Left lung (tissue), 10 donors: Measurements from ENCODE around the gene NPY2R. TPM values are rescaled to one million over a fixed set of nuclear protein-coding genes. Genes with fewer than 3 reads are reported as not detected.
A peak's percentile ranks its signal among the peaks of the same experiment; 100 is the strongest.

Source experiments
- ATAC-seq: fragments of 200-7000 bp; cut with Tn5 transposase; one replicate; pipeline ENCODE4 v1.9.1; 2020; ENCODE audit warnings: moderate library complexity
- DNase-seq, 4 donors: peaks; one replicate each; pipeline ENCODE4 v3.0.0-alpha.2; 2013 to 2020
- H3K27ac ChIP-seq, 2 donors: fragments of 200-600 bp; sonication (generic) in 1 of 2; one replicate each; pipeline versions ENCODE4 v1.5.0 to v1.8.0; 2020 to 2021
- H3K27me3 ChIP-seq, 2 donors: fragments of 200-600 bp; sonication (generic) in 1 of 2; one replicate each; pipeline versions ENCODE4 v1.5.0 to v1.8.0; 2020 to 2021
- H3K36me3 ChIP-seq, 2 donors: fragments of 200-600 bp; sonication (generic) in 1 of 2; one replicate each; pipeline versions ENCODE4 v1.5.0 to v1.8.0; 2020 to 2021
- H3K4me1 ChIP-seq, 2 donors: fragments of 200-600 bp; one replicate each; pipeline ENCODE4 v1.8.0; 2021
- H3K4me3 ChIP-seq, 2 donors: fragments of 200-600 bp; sonication (generic) in 1 of 2; one replicate each; pipeline versions ENCODE4 v1.5.0 to v1.8.0; 2020 to 2021; ENCODE audit warnings: mild to moderate bottlenecking in 1 of 2
- H3K9me3 ChIP-seq, 2 donors: fragments of 200-600 bp; sonication (generic) in 1 of 2; one replicate each; pipeline versions ENCODE4 v1.5.0 to v1.8.0; 2020 to 2021
- intact Hi-C, 2 donors: fragments of 100-400 bp; cut with DNase I; formaldehyde crosslinking; loops; one replicate each; pipeline versions ENCODE4 v1.11.2 to v1.14.2; 2022
- polyA plus RNA-seq, 6 donors: library from polyadenylated mRNA; unstranded; fragments of 120-200 nt; gene quantifications; one replicate each; pipeline ENCODE4 v1.2.1, GENCODE V29; 2013; ENCODE audit not compliant: insufficient read length in 6 of 6
- total RNA-seq, 2 donors: library from RNA; stranded (reverse); fragmentation: NEBNext Ultra II Directional; extraction: Animal tissue kit (Norgen Biotek cat#: 25700); gene quantifications; one replicate each; pipeline ENCODE4 v1.2.1, GENCODE V29; 2021
- TF ChIP-seq, protein P1 (sequence below), 2 donors: fragments of 200-600 bp; sonication (generic) in 1 of 2; IDR thresholded peaks; one replicate each; pipeline versions ENCODE4 v1.5.0 to v1.8.0; 2021; ENCODE audit warnings: antibody characterized with exemption in 2 of 2
- donor health status: DM: no; HTN: yes; CAD: no.
- donor health status: DM: no; HTN: no; CAD: no.

NPY2R gene
- total and polyA plus RNA-seq, 8 donors = 0.08 to 0.14 (median 0.11) TPM; not detected in 4

DNA sequence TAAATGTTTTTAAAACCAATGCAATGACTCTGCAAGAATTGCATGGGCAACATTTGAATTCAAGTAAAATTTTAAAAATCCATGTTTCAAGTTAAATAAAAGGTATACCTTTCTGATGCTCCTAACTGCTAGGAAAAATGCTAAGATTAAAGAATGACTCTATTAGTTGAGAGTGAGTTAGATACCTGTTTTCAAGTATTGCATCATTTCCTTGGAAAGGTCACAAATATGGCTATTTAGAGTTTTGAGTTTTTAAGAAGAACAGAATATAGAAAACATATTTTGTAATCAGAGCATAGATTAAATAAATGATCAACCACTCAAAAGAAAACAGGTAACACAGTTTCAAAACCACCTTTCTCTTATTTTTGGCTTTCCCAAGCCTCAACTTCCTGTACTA, 18.3 kb upstream of the NPY2R start:
- Histone ChIP-seq H3K4me1 (no peaks in the 10 kb centered on the region), H3K36me3 (no peaks in the 10 kb centered on the region), H3K27ac (no peak overlapping the region), H3K9me3 (no peaks in the 10 kb centered on the region), H3K4me3 (no peak overlapping the region), H3K27me3 (no peaks in the 10 kb centered on the region)
- intact Hi-C loops = no loop called here
- TF ChIP-seq, protein P1, sequence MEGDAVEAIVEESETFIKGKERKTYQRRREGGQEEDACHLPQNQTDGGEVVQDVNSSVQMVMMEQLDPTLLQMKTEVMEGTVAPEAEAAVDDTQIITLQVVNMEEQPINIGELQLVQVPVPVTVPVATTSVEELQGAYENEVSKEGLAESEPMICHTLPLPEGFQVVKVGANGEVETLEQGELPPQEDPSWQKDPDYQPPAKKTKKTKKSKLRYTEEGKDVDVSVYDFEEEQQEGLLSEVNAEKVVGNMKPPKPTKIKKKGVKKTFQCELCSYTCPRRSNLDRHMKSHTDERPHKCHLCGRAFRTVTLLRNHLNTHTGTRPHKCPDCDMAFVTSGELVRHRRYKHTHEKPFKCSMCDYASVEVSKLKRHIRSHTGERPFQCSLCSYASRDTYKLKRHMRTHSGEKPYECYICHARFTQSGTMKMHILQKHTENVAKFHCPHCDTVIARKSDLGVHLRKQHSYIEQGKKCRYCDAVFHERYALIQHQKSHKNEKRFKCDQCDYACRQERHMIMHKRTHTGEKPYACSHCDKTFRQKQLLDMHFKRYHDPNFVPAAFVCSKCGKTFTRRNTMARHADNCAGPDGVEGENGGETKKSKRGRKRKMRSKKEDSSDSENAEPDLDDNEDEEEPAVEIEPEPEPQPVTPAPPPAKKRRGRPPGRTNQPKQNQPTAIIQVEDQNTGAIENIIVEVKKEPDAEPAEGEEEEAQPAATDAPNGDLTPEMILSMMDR (IDR thresholded peaks at IDR 0.05) = no peak
- DNase-seq (no peak), ATAC-seq (no peak)

DNA sequence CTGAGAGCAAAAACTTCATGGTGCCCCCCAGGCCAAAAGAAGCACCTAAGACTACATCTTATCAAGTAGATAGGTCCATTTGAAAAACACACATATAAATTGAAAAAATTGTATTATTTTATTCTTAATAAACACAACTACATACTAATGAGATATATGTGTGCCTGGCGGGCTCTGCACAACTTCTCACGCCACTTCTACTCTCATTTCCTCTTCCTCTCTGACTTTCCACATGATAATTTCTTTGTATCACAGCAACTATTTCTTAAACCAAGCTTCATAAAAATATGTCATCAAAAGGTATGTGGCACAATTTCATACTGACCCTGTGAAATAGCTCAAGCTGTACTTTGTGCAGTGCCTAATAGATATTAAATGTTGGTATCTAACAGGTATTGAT, 10.7 kb upstream of the NPY2R start:
- TF ChIP-seq, protein P1 (IDR thresholded peaks at IDR 0.05) = no peak
- Histone ChIP-seq H3K4me3 (no peak overlapping the region), H3K27ac (no peak overlapping the region), H3K27me3 (no peaks in the 10 kb centered on the region), H3K9me3 (no peaks in the 10 kb centered on the region), H3K36me3 (no peaks in the 10 kb centered on the region), H3K4me1 (no peaks in the 10 kb centered on the region)
- DNase-seq (no peak), ATAC-seq (no peak)
- intact Hi-C loops = no loop called here

DNA sequence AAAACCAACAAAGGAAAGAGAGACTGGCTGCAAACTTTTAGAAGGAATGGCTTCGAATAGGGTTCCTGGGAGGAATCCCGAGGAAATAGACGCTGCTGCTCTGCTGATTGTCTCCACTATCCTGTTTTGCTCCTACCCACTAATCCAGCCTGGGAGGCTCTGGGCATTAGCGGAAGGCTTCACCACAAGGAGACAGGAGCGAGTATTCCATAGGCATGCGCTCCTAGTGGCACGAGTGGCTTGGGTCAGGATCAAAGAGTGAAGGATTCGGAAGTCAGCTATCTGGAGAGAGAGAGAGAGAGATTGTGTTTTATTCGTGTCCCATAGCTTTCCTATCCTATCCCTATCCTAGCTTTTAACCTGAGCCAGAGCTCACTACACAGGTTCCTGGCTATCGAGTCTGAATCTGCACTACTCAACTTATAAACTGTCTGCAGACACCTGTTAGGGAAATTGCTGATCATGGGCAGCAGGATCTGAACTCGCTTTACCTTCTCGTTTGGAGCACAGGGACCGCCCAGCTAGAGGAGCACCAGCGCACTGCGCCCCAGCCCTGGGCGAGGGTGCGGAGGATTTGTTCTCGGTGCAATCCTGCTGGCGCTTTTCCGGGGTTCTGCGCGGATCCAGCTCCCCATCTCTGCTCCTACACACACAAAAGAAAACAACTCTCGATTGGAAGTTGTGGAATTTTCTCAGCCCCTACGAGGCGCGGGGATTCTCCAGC, 740 bp upstream of the NPY2R start:
- H3K27ac ChIP-seq = no peak overlapping the region
- intact Hi-C loops = no loop called here
- no peaks in the 10 kb centered on the region for H3K9me3 ChIP-seq
- H3K4me3 ChIP-seq = no peak overlapping the region
- TF ChIP-seq, protein P1 (IDR thresholded peaks at IDR 0.05) = no peak
- H3K4me1 ChIP-seq = peaks cover 0 to 4% of the 10 kb centered on the region in 2 donors
- peak; percentile 49 for ATAC-seq
- H3K36me3 ChIP-seq = no peaks in the 10 kb centered on the region
- H3K27me3 ChIP-seq = peaks cover 32 to 47% of the 10 kb centered on the region in 2 donors
- DNase-seq = peak in 2 of 4 donors; percentile 12 to 50

DNA sequence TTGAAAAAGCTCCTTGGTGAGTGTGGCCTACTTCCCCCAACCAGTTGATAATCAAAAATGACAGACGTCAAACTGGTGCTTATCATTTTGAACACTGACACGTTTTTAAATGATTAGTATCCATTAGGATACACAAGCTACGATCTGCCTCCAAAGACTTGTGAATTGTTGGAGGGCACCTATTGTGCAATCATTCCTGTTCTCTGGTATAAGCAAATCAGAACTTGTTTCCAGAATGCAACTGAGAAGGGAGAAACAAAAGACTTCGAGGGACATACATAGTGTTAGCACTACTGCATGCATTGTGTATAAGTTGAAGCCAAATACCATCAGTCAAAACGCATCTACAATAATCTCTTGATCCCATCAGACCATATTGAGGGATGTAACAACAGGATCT, 11.6 kb downstream of the NPY2R start:
- DNase-seq (no peak), ATAC-seq (no peak)
- Histone ChIP-seq H3K27me3 (no peaks in the 10 kb centered on the region), H3K36me3 (no peaks in the 10 kb centered on the region), H3K4me3 (no peak overlapping the region), H3K9me3 (no peaks in the 10 kb centered on the region), H3K27ac (no peak overlapping the region), H3K4me1 (no peaks in the 10 kb centered on the region)
- intact Hi-C loops = no loop called here
- TF ChIP-seq, protein P1 (IDR thresholded peaks at IDR 0.05) = no peak

DNA sequence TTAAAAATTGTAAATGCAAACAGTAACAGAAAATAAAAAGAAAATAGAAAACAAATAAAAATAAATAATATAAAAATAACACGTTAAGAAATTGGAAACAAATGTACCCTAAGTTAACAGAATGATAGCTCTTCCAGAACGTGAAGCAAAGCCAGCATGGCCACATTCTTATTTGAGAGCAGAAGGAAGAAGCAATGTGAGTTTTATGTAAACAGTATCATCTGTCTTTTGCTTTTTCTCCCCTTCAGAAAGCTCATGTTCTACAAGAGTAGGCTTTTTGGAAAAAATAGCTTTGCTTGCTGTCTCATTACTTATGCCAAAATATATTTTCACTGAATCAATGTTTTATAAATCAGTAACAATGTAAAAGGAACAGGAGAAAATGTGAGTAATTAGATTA, 18.7 kb downstream of the NPY2R start:
- DNase-seq (no peak), ATAC-seq (no peak)
- Histone ChIP-seq H3K9me3 (no peaks in the 10 kb centered on the region), H3K36me3 (no peaks in the 10 kb centered on the region), H3K27me3 (no peaks in the 10 kb centered on the region), H3K4me3 (no peak overlapping the region), H3K4me1 (no peaks in the 10 kb centered on the region), H3K27ac (no peak overlapping the region)
- intact Hi-C loops = no loop called here
- TF ChIP-seq, protein P1 (IDR thresholded peaks at IDR 0.05) = no peak
